Smooth muscle cell (in vitro differentiated cells): ENCODE data around the gene BMAL1. TPM values are rescaled to one million over a fixed set of nuclear protein-coding genes. Genes with fewer than 3 reads are reported as not detected.
"Not testable (repeated sequence)": the region's sequence is repeated elsewhere in the genome, so short reads cannot be mapped to it uniquely, and the experiment has no call there.

ENCODE experiments used
- DNase-seq: peaks from one replicate; lab custom pipeline; 2025; ENCODE audit not compliant: unreplicated experiment; lab: John Stamatoyannopoulos, UW
- H2AFZ ChIP-seq: fragments of 200-600 bp; sonication (generic); 2 replicates; pipeline ENCODE4 v1.6.0; 2016; ENCODE audit warnings: antibody characterized with exemption, low read depth, mild to moderate bottlenecking
- H3F3A ChIP-seq: fragments of 200-600 bp; sonication (generic); 2 replicates; pipeline ENCODE4 v1.6.0; 2017; ENCODE audit warnings: antibody characterized with exemption, low read depth
- H3K27ac ChIP-seq: fragments of 200-600 bp; sonication (generic); 2 replicates; pipeline ENCODE4 v1.5.1; 2016; ENCODE audit warnings: low read depth, mild to moderate bottlenecking
- H3K27me3 ChIP-seq: fragments of 200-600 bp; sonication (generic); 2 replicates; pipeline ENCODE4 v1.6.1; 2016; ENCODE audit warnings: low read depth, mild to moderate bottlenecking
- H3K36me3 ChIP-seq: fragments of 200-600 bp; sonication (generic); 2 replicates; pipeline ENCODE4 v1.5.1; 2016; ENCODE audit warnings: low read depth
- H3K4me1 ChIP-seq: fragments of 200-600 bp; sonication (generic); 2 replicates; pipeline ENCODE4 v1.5.1; 2016; ENCODE audit warnings: low read depth
- H3K4me2 ChIP-seq: fragments of 200-600 bp; sonication (generic); 2 replicates; pipeline ENCODE4 v1.6.0; 2016; ENCODE audit warnings: mild to moderate bottlenecking
- H3K4me3 ChIP-seq: fragments of 200-600 bp; sonication (generic); 2 replicates; pipeline ENCODE4 v1.5.1; 2016; ENCODE audit warnings: mild to moderate bottlenecking
- H3K79me2 ChIP-seq: fragments of 200-600 bp; sonication (generic); 2 replicates; pipeline ENCODE4 v1.6.0; 2016; ENCODE audit warnings: low read depth, mild to moderate bottlenecking
- H3K9ac ChIP-seq: fragments of 200-600 bp; sonication (generic); 2 replicates; pipeline ENCODE4 v1.6.0; 2016; ENCODE audit warnings: low read depth
- H3K9me3 ChIP-seq: fragments of 200-600 bp; sonication (generic); replicated peaks from 2 replicates; pipeline ENCODE4 v1.5.1; 2016; ENCODE audit warnings: low read depth
- H4K20me1 ChIP-seq: fragments of 200-600 bp; sonication (generic); 2 replicates; pipeline ENCODE4 v1.6.0; 2016; ENCODE audit warnings: low read depth
- WGBS: methylation state at CpG from one replicate; pipeline ENCODE4 v1.1.7; 2016; ENCODE audit warnings: low lambda C conversion rate; 5-methylcytosine and 5-hydroxymethylcytosine counted together
- polyA plus RNA-seq: library from polyadenylated mRNA; unstranded; fragments of >200 nt; fragmentation: Nextera tagmentation; extraction: Ambion mirVana; gene quantifications from 2 replicates; pipeline ENCODE4 v1.2.1, GENCODE V29; 2016
- total RNA-seq: library from RNA; depleted of rRNA; stranded (reverse); fragments of >200 nt; gene quantifications from 2 replicates; pipeline ENCODE4 v1.2.3, GENCODE V29; 2014
- TF ChIP-seq, protein P1 (sequence below): fragments of 200-600 bp; sonication (generic); IDR thresholded peaks from 2 replicates; pipeline ENCODE4 v1.5.1; 2017; ENCODE audit warnings: borderline replicate concordance, mild to moderate bottlenecking, antibody characterized with exemption; ENCODE audit not compliant: insufficient read depth, poor library complexity, severe bottlenecking

Gene BMAL1
- total and polyA plus RNA-seq, 2 experiments from 2014 or later = 9.9 to 24.5 TPM

DNA sequence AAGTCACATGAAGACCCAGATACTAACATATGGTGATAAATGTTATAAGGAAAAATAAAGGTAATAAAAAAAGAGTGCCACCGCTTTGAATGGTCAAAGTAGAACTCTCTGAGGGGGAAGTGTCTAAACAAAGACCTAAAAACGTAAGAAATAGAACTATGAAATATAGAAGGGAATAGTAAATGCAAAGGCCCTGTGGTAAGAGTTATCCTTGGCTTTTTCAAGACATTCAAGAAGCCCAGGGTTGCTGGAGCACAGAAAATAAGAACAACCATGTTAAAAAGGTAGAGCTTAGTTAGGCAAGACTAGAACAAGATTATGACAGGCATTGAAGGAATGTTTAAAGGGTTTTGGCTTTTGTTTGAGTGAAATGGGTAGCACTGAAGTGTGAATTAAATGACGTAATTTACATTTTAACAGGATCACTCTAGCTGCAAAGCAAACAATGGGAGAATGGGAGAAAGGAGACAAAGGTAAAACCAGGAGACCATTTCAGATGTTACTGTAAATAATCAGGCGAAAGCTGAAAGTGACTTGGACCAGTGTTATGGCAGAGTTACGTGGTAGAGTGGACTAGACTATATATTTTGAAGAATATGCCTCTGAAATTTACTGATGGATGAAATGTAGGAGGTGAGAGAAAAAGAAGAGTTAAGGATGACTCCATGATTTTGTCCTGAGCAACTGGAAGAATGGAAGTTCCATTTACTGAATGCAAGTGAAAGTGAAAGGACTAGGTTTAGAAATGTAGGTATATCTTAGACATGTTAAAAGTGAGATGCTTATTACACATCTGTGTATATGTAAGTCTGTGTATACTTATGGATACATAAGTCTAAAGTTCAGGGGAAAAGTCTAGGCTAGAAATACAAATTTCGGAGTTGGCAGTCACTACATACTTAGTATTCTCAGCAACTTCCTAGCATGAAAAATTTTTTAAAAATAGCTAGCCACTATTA lies 156.9 kb downstream of the BMAL1 start:
- Histone ChIP-seq H3K79me2 (peaks cover 41% of the 10 kb centered on the region), H3F3A (no peaks in the 10 kb centered on the region), H3K9me3 (no peaks in the 10 kb centered on the region), H3K4me2 (no peak overlapping the region), H3K36me3 (no peaks in the 10 kb centered on the region), H3K4me3 (no peak overlapping the region), H3K9ac (no peak overlapping the region), H3K27me3 (no peaks in the 10 kb centered on the region), H3K4me1 (peaks cover 2% of the 10 kb centered on the region), H3K27ac (no peak overlapping the region), H2AFZ (no peak overlapping the region), H4K20me1 (peaks cover 30% of the 10 kb centered on the region)
- DNase-seq = no peak
- WGBS = 77% methylated on average over 6 of the region's 6 CpGs
- TF ChIP-seq, protein P1, sequence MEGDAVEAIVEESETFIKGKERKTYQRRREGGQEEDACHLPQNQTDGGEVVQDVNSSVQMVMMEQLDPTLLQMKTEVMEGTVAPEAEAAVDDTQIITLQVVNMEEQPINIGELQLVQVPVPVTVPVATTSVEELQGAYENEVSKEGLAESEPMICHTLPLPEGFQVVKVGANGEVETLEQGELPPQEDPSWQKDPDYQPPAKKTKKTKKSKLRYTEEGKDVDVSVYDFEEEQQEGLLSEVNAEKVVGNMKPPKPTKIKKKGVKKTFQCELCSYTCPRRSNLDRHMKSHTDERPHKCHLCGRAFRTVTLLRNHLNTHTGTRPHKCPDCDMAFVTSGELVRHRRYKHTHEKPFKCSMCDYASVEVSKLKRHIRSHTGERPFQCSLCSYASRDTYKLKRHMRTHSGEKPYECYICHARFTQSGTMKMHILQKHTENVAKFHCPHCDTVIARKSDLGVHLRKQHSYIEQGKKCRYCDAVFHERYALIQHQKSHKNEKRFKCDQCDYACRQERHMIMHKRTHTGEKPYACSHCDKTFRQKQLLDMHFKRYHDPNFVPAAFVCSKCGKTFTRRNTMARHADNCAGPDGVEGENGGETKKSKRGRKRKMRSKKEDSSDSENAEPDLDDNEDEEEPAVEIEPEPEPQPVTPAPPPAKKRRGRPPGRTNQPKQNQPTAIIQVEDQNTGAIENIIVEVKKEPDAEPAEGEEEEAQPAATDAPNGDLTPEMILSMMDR = no peak

DNA sequence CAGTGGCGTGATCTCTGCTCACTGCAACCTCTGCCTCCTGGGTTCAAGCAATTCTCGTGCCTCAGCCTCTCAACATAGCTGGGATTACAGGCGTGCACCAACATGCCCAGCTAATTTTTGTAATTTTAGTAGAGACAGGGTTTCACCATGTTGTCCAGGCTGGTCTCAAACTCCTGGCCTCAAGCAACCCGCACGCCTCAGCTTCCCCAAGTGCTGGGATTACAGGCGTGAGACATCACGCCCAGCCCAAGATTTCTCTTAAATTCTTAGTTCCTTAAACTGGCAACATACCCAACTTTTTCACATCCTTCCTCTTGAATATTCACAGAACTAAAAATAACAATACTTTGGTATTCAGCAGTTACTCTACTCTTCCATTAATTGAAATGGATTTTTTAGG lies 159.2 kb downstream of the BMAL1 start:
- H3F3A ChIP-seq, H3K9me3 ChIP-seq, H2AFZ ChIP-seq, H3K4me3 ChIP-seq, H3K4me2 ChIP-seq, H3K27me3 ChIP-seq, DNase-seq, H3K9ac ChIP-seq, H3K36me3 ChIP-seq, H3K27ac ChIP-seq: not testable (repeated sequence)
- Histone ChIP-seq H3K4me1 (peaks cover 17% of the 10 kb centered on the region), H3K79me2 (peaks cover 39% of the 10 kb centered on the region), H4K20me1 (peaks cover 52% of the 10 kb centered on the region)
- 89% methylated on average over 7 of the region's 7 CpGs for WGBS

Other genes with a start within 250 kb of the BMAL1 start
- 48.5 and 56.0 TPM in 2 replicates for gene BTBD10, start 185.4 kb downstream of the BMAL1 start, total RNA-seq
- gene BTBD10, start 185.4 kb downstream of the BMAL1 start, polyA plus RNA-seq = 22.3 and 40.5 TPM in 2 replicates
- not detected in 2 replicates for gene PTH, start 218.2 kb downstream of the BMAL1 start, total RNA-seq
- not detected in 2 replicates for gene PTH, start 218.2 kb downstream of the BMAL1 start, polyA plus RNA-seq